Measurements from ENCODE around the gene DFFA.

- no peak for TF ChIP-seq CTCF (conservative IDR thresholded peaks at IDR 0.05; ENCODE audit: low read length)
- no peak for TF ChIP-seq EZH2phosphoT487 (IDR thresholded peaks at IDR 0.05; ENCODE audit: borderline replicate concordance)
Observed at GRCh38 chr1:10506677-10507047, 34.3 kb upstream of the DFFA start.
